Upper lobe of right lung (tissue), 1 donor: ENCODE measurements around the gene XPR1. TPM values are rescaled to one million over a fixed set of nuclear protein-coding genes. Genes with fewer than 3 reads are reported as not detected.

Experiments
- ATAC-seq: fragments of 200-7000 bp; cut with Tn5 transposase; one replicate; pipeline ENCODE4 v1.9.1; 2020; ENCODE audit warnings: mild to moderate bottlenecking, moderate library complexity
- DNase-seq: peaks from one replicate; pipeline ENCODE4 v3.0.0-alpha.2; 2020
- H3K27ac ChIP-seq: fragments of 200-600 bp; one replicate; pipeline ENCODE4 v1.8.0; 2022
- H3K27me3 ChIP-seq: fragments of 200-600 bp; one replicate; pipeline ENCODE4 v1.8.0; 2022; ENCODE audit warnings: mild to moderate bottlenecking
- H3K36me3 ChIP-seq: fragments of 200-600 bp; one replicate; pipeline ENCODE4 v1.8.0; 2022
- H3K4me1 ChIP-seq: fragments of 200-600 bp; one replicate; pipeline ENCODE4 v1.8.0; 2022
- H3K4me3 ChIP-seq: fragments of 200-600 bp; one replicate; pipeline ENCODE4 v1.8.0; 2022; ENCODE audit warnings: mild to moderate bottlenecking
- H3K9me3 ChIP-seq: fragments of 200-600 bp; one replicate; pipeline ENCODE4 v1.8.0; 2022
- CTCF ChIP-seq: fragments of 200-600 bp; IDR thresholded peaks from one replicate; pipeline ENCODE4 v1.8.0; 2022; ENCODE audit warnings: antibody characterized with exemption
- intact Hi-C: fragments of 100-400 bp; cut with DNase I; formaldehyde crosslinking; loops from one replicate; pipeline ENCODE4 v1.11.0; 2022
- total RNA-seq: library from RNA; stranded (reverse); fragmentation: NEBNext Ultra II Directional; extraction: Animal tissue kit (Norgen Biotek cat#: 25700); gene quantifications from one replicate; pipeline ENCODE4 v1.2.1, GENCODE V29; 2021
- donor health status: DM: no; HTN: yes; CAD: no; lungs with severe emphysema.

The XPR1 gene
- total RNA-seq, 1 donor from 2014 or later, result 23.5 TPM

GRCh38 chr1:180841415-180841814 lies 209.6 kb downstream of the XPR1 start:
- DNase-seq (no peak), ATAC-seq (no peak)
- TF ChIP-seq CTCF, result no peak
- no peaks in the 10 kb centered on the region for H3K9me3 ChIP-seq
- H3K27me3 ChIP-seq, result no peaks in the 10 kb centered on the region
- no peak overlapping the region for H3K4me3 ChIP-seq
- intact Hi-C loops, result no loop called here
- no peaks in the 10 kb centered on the region for H3K4me1 ChIP-seq
- no peak overlapping the region for H3K27ac ChIP-seq
- H3K36me3 ChIP-seq, result peaks cover 2% of the 10 kb centered on the region

- TF ChIP-seq CTCF, result no peak
- Histone ChIP-seq H3K36me3 (peaks cover 4% of the 10 kb centered on the region), H3K4me1 (no peaks in the 10 kb centered on the region), H3K27ac (no peak overlapping the region), H3K27me3 (no peaks in the 10 kb centered on the region), H3K4me3 (no peak overlapping the region), H3K9me3 (no peaks in the 10 kb centered on the region)
- ATAC-seq, result no peak
- intact Hi-C loops, result no loop called here
- DNase-seq, result no peak
These were observed 210.2 kb downstream of the XPR1 start for GRCh38 chr1:180842052-180842451.

- intact Hi-C loops, result no loop called here
- Histone ChIP-seq H3K4me3 (no peak overlapping the region), H3K27me3 (no peaks in the 10 kb centered on the region), H3K9me3 (no peaks in the 10 kb centered on the region), H3K4me1 (no peaks in the 10 kb centered on the region), H3K27ac (no peak overlapping the region), H3K36me3 (peaks cover 4% of the 10 kb centered on the region)
- DNase-seq (no peak), ATAC-seq (no peak)
- TF ChIP-seq CTCF, result no peak
These were observed 210.9 kb downstream of the XPR1 start for GRCh38 chr1:180842491-180843275.

GRCh38 chr1:180845352-180845751 lies 213.5 kb downstream of the XPR1 start:
- Histone ChIP-seq H3K27ac (no peak overlapping the region), H3K27me3 (no peaks in the 10 kb centered on the region), H3K36me3 (peaks cover 4% of the 10 kb centered on the region), H3K9me3 (no peaks in the 10 kb centered on the region), H3K4me3 (no peak overlapping the region), H3K4me1 (no peaks in the 10 kb centered on the region)
- TF ChIP-seq CTCF, result no peak
- ATAC-seq (no peak), DNase-seq (no peak)
- intact Hi-C loops, result no loop called here

GRCh38 chr1:180848191-180848590 lies 216.4 kb downstream of the XPR1 start:
- no peaks in the 10 kb centered on the region for H3K27me3 ChIP-seq
- H3K36me3 ChIP-seq, result peaks cover 4% of the 10 kb centered on the region
- no peaks in the 10 kb centered on the region for H3K4me1 ChIP-seq
- intact Hi-C loops, result no loop called here
- no peak overlapping the region for H3K4me3 ChIP-seq
- H3K27ac ChIP-seq, result no peak overlapping the region
- H3K9me3 ChIP-seq, result no peaks in the 10 kb centered on the region
- TF ChIP-seq CTCF, result no peak
- ATAC-seq (no peak), DNase-seq (no peak)
